Lower leg skin (tissue), 3 donors: ENCODE data around the gene UNC45B.
"Not testable (repeated sequence)": the region's sequence is repeated elsewhere in the genome, so short reads cannot be mapped to it uniquely, and the experiment has no call there.

Source experiments
- POLR2A ChIP-seq, 2 donors: fragments of 450-650 bp; IDR thresholded peaks; one replicate each; pipeline ENCODE4 v1.6.1; 2016 to 2017; ENCODE audit warnings: antibody characterized with exemption in 2 of 2, mild to moderate bottlenecking in 1 of 2, moderate library complexity in 1 of 2
- TF ChIP-seq, protein P1 (sequence below), 3 donors: fragments of 450-650 bp; IDR thresholded peaks; one replicate each; pipeline ENCODE4 v1.5.1; 2016; ENCODE audit warnings: antibody characterized with exemption in 3 of 3, mild to moderate bottlenecking in 3 of 3, moderate library complexity in 2 of 3

- TF ChIP-seq, protein P1, sequence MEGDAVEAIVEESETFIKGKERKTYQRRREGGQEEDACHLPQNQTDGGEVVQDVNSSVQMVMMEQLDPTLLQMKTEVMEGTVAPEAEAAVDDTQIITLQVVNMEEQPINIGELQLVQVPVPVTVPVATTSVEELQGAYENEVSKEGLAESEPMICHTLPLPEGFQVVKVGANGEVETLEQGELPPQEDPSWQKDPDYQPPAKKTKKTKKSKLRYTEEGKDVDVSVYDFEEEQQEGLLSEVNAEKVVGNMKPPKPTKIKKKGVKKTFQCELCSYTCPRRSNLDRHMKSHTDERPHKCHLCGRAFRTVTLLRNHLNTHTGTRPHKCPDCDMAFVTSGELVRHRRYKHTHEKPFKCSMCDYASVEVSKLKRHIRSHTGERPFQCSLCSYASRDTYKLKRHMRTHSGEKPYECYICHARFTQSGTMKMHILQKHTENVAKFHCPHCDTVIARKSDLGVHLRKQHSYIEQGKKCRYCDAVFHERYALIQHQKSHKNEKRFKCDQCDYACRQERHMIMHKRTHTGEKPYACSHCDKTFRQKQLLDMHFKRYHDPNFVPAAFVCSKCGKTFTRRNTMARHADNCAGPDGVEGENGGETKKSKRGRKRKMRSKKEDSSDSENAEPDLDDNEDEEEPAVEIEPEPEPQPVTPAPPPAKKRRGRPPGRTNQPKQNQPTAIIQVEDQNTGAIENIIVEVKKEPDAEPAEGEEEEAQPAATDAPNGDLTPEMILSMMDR (IDR thresholded peaks at IDR 0.05), result not testable (repeated sequence)
- not testable (repeated sequence) for TF ChIP-seq POLR2A (IDR thresholded peaks at IDR 0.05)
These were observed 36.8 kb upstream of the UNC45B start for GRCh38 chr17:35110791-35111190.
